ENCODE results near the gene TMEM158. TPM values are rescaled to one million over a fixed set of nuclear protein-coding genes. Genes with fewer than 3 reads are reported as not detected.

TMEM158 gene
- total RNA-seq, 1 experiment from 2014 or later, result 3.2 TPM

DNA sequence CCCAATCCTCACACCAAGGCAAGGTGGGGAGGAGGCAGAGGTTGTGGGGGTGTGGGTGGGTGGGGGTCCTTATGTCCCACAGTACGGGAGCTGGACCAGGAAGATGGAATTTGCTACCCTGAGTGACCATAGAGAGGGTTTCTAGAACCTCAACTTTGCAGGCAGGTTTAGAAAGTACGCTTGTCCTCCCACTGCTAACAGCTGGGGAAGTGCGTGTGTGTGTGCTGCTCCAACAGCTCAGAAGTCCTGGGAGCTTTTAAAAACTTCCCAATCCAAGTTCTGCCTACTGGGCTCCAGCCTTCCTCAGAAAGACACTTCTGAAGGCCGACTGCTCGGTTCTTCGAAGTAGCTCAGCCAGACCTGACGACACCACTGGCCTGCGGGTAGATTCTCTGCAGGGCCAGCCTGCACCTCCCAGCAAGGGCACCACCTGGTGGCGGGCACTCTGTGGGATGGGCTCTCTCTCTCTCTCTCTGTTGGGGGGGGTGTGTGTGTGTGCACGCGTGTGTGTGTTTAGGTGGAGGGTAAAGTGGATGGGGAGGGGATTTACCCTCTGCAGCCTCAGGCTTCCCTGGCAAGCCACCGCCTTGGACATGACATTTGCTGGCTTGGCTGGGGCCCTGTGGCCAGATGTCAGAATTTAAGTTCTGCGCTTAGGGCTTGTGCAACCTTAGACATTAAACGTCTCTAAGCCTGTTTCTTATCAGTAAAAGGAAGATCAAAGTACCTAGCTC, 15.6 kb downstream of the TMEM158 start:
- in situ Hi-C loops (cut with HindIII; ENCODE audit: low pct_unique_long_range_greater_than_20kb, low sequenced_read_pairs), result no loop called here
- peak; percentile 62 for DNase-seq (ENCODE audit: low read depth)

DNA sequence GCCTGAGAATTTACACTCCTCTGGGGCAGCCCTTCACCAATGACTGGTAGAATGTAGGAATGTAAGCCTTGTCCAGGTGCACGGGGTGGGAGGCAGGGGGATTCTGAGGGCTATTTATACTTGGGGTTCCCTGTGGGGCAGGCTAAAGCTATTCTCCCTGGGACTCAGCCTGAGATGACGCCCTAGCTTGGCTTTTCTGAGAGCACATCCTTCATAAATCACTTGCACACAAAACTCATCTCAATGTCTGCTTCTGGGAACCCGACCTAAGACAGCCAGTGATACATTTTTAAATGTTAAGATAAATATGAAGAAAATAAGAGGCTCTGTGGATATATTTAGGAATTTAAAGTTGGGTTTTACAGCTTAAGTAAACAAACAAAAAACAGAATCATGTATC, 16.6 kb downstream of the TMEM158 start:
- in situ Hi-C loops (cut with HindIII; ENCODE audit: low pct_unique_long_range_greater_than_20kb, low sequenced_read_pairs), result no loop called here
- no peak for DNase-seq (ENCODE audit: low read depth)

DNA sequence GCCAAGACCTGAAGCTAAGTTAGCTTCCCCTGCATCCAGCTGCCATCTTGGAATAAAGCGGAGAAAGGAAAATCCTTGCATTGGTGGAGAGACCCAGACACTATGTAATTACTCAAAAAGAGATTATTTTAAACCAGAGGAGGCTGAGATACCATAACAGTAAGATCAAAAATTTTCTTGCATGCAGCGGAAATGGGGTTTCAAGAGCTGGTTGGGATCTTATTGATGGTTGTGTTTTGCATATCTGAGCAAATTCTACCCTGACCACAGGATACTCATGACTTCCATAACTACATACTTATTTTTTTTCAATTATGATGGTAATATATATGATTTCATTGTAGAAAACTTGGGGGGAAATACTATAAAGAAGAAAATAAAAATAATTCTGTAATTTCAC, 17.5 kb downstream of the TMEM158 start:
- DNase-seq (ENCODE audit: low read depth), result no peak
- in situ Hi-C loops (cut with HindIII; ENCODE audit: low pct_unique_long_range_greater_than_20kb, low sequenced_read_pairs), result no loop called here

DNA sequence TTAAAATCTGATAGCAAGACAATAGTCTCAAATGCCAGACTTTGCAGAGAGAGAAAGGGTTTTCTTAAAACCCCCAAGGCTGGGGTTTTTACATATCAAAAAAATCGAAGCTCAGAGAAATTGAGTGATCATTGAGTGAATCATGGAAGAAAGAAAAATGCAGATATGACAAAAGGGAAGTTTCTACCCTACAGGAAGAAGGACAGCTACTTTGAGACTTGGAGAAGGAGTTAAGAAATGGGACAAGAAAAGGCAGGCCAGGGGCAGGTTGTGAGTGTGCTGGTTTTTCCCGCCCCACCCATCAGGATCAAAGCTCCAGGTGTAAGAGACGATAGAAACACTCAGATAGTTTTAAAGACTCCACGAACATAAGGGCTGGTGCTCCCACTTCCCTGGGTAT, 18.6 kb downstream of the TMEM158 start:
- no peak for DNase-seq (ENCODE audit: low read depth)
- in situ Hi-C loops (cut with HindIII; ENCODE audit: low pct_unique_long_range_greater_than_20kb, low sequenced_read_pairs), result no loop called here

- no peak for DNase-seq (ENCODE audit: low read depth)
- in situ Hi-C loops (cut with HindIII; ENCODE audit: low pct_unique_long_range_greater_than_20kb, low sequenced_read_pairs), result no loop called here
These were observed 21.0 kb downstream of the TMEM158 start for GRCh38 chr3:45205126-45205525.

DNA sequence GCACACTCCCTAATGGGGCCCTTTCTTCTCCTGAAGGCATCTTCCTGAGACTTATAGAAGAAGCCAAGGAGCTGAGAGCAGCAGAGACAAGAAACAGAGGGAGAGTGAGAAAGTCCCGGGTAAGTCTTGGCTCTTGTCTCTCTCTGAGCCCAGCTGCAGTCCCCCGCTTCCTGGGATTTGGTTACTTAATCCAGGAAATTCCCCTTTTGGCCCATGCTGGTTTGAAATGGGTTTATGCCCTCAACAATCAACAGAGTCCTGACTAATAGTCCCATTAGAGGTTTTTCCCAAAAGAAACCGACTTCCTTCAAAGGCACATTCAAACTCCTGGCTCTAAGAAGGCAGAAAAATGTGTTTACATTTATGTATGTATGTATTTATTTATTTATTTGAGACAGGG, 22.0 kb downstream of the TMEM158 start:
- in situ Hi-C loops (cut with HindIII; ENCODE audit: low pct_unique_long_range_greater_than_20kb, low sequenced_read_pairs), result no loop called here
- DNase-seq (ENCODE audit: low read depth), result no peak

DNA sequence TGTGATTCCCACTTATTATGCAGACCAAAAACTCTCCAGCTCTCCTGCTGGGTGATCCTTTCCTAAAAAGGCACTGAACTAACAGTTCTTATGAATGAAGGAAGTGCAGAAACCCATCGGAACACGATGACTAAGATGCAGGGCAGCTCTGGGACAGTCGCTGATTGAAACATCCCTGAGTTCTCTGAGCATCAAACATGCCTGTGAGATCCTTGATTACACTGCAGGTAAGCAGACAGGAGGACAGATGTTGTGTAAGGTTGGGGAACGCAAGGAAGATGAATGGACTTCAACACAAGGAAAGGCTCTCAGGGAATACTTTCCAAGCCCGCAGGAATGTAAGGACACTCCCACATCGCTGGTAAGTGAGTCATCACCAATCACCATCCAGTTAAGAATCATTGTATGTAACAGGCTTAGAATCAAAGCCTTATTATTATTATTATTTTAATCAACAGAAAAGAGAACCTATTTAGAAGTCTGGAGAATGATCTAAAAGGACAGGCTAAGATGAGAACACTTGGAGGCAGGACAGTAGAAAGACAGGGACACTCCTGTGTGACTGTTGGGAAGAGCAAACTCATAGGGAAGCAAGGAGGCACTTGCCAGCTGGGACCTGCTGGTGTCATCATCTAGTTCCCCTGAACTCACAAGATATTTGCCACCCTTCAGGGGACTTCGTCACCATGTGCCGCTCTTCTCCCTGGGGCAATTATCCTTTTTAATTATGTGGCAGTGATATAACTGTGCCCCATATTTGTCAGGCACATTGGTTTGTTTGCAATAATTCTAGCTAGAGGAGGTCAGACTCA, 26.0 kb downstream of the TMEM158 start:
- peak; percentile 78 for DNase-seq (ENCODE audit: low read depth)
- in situ Hi-C loops (cut with HindIII; ENCODE audit: low pct_unique_long_range_greater_than_20kb, low sequenced_read_pairs), result no loop called here

- DNase-seq (ENCODE audit: low read depth), result no peak
- in situ Hi-C loops (cut with HindIII; ENCODE audit: low pct_unique_long_range_greater_than_20kb, low sequenced_read_pairs), result no loop called here
These were observed 27.5 kb downstream of the TMEM158 start for GRCh38 chr3:45198264-45199260.

DNA sequence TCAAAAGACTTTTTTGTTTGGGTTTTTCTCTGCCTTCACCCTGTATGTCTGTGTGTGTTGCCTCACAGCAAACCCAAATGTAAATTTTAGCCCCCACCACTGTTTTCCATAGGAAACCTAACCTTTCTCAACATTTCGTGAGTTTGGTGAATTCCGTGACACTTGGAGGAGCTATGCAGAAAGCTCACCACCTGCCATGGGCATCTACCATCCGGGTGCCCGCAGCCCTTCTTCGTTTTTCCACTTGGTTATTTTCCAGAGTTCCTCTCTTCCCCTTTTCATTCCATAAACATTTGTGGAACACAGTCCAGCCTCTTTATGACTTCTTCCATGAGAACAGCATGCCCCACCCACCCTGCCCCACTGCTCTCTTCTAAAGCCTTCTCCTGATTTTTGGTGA, 31.3 kb downstream of the TMEM158 start:
- DNase-seq (ENCODE audit: low read depth), result no peak
- in situ Hi-C loops (cut with HindIII; ENCODE audit: low pct_unique_long_range_greater_than_20kb, low sequenced_read_pairs), result no loop called here

- DNase-seq (ENCODE audit: low read depth), result no peak
- in situ Hi-C loops (cut with HindIII; ENCODE audit: low pct_unique_long_range_greater_than_20kb, low sequenced_read_pairs), result no loop called here
These were observed 34.1 kb downstream of the TMEM158 start for GRCh38 chr3:45191924-45192417.

- no peak for DNase-seq (ENCODE audit: low read depth)
- in situ Hi-C loops (cut with HindIII; ENCODE audit: low pct_unique_long_range_greater_than_20kb, low sequenced_read_pairs), result no loop called here
These were observed 34.7 kb downstream of the TMEM158 start for GRCh38 chr3:45191424-45191823.

- in situ Hi-C loops (cut with HindIII; ENCODE audit: low pct_unique_long_range_greater_than_20kb, low sequenced_read_pairs), result no loop called here
These were observed 37.1 kb downstream of the TMEM158 start for GRCh38 chr3:45188719-45189659.

GRCh38 chr3:45187694-45188141, 38.4 kb downstream of the TMEM158 start:
- no peak for DNase-seq (ENCODE audit: low read depth)
- in situ Hi-C loops (cut with HindIII; ENCODE audit: low pct_unique_long_range_greater_than_20kb, low sequenced_read_pairs), result no loop called here

More at GRCh38 chr3:45188719-45189659, 37.1 kb downstream of the TMEM158 start:
- DNase-seq (ENCODE audit: low read depth), result no peak

- no peak for DNase-seq (ENCODE audit: low read depth)
- in situ Hi-C loops (cut with HindIII; ENCODE audit: low pct_unique_long_range_greater_than_20kb, low sequenced_read_pairs), result no loop called here
These were observed 39.2 kb downstream of the TMEM158 start for GRCh38 chr3:45186871-45187270.

- in situ Hi-C loops (cut with HindIII; ENCODE audit: low pct_unique_long_range_greater_than_20kb, low sequenced_read_pairs), result no loop called here
- DNase-seq (ENCODE audit: low read depth), result no peak
These were observed 40.6 kb downstream of the TMEM158 start for GRCh38 chr3:45185461-45185860.

GRCh38 chr3:45185052-45185451, 41.0 kb downstream of the TMEM158 start:
- in situ Hi-C loops (cut with HindIII; ENCODE audit: low pct_unique_long_range_greater_than_20kb, low sequenced_read_pairs), result no loop called here

DNA sequence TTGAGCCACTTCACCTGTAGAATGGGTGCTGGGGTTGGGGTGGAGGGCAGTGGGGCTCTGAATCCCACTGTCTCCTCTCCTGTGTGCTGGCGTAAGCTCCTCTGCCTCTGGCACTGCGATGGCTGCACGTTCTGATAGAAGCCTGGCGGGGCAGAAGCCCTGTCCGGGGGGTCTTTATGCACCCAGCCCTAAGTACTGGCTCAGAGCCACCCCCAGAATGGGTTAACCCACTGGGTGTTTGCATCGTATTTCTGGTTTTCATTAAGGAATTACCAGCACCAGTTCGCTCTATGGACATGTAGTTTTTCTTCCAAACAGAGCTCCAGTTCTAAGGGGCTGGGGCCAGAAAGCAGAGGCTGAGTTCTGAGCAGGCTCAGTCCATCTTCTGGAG, 42.2 kb downstream of the TMEM158 start:
- in situ Hi-C loops (cut with HindIII; ENCODE audit: low pct_unique_long_range_greater_than_20kb, low sequenced_read_pairs), result no loop called here
- no peak for DNase-seq (ENCODE audit: low read depth)

More at GRCh38 chr3:45185052-45185451, 41.0 kb downstream of the TMEM158 start:
- DNase-seq (ENCODE audit: low read depth), result no peak

Data from Caki2 (cell line).